Mesenteric fat pad (tissue), 1 donor: ENCODE data around the gene EPO. TPM values are rescaled to one million over a fixed set of nuclear protein-coding genes. Genes with fewer than 3 reads are reported as not detected.
"Not testable (repeated sequence)": the region's sequence is repeated elsewhere in the genome, so short reads cannot be mapped to it uniquely, and the experiment has no call there.

Source experiments
- DNase-seq: peaks from one replicate; pipeline ENCODE4 v3.0.0-alpha.2; 2020; ENCODE audit warnings: low spot score
- total RNA-seq: library from RNA; stranded (reverse); fragmentation: NEBNext Ultra II Directional; extraction: Animal tissue kit (Norgen Biotek cat#: 25700); gene quantifications from one replicate; pipeline ENCODE4 v1.2.1, GENCODE V29; 2021
- donor health status: DM: yes; HTN: yes; CAD: no.

Gene EPO
- total RNA-seq, 1 donor from 2014 or later, result not detected

- no peak for DNase-seq
These were observed 11.8 kb downstream of the EPO start for GRCh38 chr7:100731937-100732636.

DNA sequence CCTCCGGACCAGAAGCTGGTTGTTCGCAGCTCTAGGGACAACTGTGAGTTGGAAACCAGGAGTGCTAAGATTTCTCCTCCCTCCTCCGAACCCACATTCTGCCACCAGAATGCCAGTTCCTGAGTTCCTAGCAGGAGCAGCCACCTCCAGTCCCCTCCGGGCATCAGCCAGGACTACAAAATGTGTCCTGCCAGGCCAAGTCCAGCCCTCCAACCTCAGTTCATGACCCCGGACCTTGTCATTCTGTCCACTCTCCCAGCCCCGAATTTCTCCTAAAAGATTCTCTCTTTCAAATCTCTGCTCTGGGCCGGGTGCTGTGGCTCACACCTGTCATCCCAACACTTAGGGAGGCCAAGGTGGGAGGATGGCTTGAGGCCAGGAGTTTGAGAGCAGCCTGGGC is 15.5 kb downstream of the EPO start:
- no peak for DNase-seq

- no peak for DNase-seq
These were observed 16.4 kb downstream of the EPO start for GRCh38 chr7:100736671-100737070.

GRCh38 chr7:100739934-100740333 is 19.7 kb downstream of the EPO start:
- DNase-seq, result no peak

DNA sequence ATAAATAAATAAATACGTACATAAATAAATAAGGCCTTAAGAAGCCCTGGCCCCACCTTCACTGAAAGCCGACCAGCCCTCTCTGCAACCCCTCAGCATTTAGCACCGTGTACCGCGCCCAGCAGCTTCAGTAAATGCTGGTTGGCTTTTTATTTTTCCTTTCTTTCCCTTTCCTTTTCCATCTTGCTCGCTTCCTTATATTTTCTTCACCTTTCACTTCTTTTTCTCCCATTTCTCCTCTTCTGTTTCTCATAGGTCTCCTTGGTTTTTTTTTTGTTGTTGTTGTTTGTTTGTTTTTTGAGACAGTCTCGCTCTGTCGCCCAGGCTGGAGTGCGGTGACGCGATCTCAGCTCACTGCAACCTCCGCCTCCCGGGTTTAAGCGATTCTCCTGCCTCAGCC is 24.3 kb downstream of the EPO start:
- no peak for DNase-seq

- no peak for DNase-seq
These were observed 24.9 kb downstream of the EPO start for GRCh38 chr7:100745184-100745583.

DNA sequence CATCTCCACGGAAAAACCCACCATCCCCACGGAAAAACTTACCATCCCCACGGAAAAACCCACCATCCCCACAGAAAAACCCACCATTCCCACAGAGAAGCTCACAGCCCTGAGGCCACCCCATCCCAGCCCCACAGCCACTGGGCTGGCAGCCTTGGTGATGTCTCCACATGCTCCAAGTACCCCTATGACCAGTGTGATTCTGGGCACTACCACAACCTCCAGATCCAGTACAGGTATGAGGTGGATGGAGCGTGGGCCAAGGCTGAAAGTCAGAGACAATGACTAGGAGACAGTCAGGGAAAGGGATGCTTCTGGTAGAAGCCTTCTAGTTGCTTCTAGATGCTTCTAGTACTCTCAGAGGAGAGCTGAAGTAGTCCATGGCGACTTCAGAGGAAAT is 32.7 kb downstream of the EPO start:
- DNase-seq, result no peak

DNA sequence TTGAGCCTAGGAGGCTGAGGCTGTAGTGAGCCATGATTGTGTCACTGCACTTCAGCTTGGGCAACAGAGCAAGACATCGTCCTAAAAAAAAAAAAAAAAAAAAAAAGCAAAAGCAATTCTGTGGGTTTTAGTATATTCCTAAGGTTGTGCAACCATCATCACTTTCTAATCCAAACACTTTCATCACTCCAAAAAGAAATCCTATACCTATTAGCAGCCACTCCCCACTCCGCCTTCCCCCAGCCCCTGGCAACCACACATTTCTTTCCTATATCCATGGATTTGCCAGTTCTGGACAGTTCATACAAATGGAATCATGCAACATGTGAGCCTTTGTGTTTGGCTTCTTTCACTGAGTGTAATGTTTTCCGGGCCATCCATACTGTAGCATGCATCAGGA is 33.5 kb downstream of the EPO start:
- no peak for DNase-seq

GRCh38 chr7:100759357-100760171 is 39.3 kb downstream of the EPO start:
- no peak for DNase-seq

DNA sequence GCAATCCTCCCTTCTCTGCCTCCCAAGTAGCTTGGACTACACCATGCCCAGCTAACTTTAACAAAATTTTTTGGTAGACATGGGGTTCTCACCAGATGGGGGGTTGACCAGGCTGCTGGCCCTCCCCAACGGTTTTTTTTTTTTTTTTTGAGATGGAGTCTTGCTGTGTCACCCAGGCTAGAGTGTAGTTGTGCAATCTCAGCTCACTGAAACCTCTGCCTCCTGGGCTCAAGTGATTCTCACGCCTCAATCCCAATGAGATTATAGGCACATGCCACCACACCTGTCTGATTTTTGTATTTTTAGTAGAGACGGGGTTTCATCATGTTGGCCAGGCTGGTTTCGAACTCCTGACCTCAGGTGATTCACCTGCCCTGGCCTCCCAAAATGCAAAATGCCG is 42.6 kb downstream of the EPO start:
- DNase-seq, result not testable (repeated sequence)

- no peak for DNase-seq
These were observed 43.4 kb downstream of the EPO start for GRCh38 chr7:100763556-100764140.

- DNase-seq, result no peak
These were observed 44.6 kb downstream of the EPO start for GRCh38 chr7:100764841-100765240.

DNA sequence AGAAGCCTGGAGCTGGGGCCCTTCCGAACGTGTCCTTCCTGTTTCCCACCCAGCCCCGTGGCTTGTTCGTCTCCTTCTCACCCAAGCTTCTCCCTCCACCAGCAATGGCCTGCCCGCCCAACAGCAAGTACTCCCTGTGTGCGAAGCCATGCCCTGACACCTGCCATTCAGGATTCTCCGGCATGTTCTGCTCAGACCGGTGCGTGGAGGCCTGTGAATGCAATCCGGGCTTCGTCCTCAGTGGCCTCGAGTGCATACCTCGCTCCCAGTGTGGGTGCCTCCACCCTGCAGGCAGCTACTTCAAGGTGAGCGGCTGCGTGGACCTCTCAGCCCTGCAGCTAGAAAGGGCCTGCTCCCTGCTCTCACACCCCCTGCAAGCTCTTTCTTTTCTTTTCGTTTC is 45.0 kb downstream of the EPO start:
- DNase-seq, result no peak

GRCh38 chr7:100768784-100769183 is 48.5 kb downstream of the EPO start:
- DNase-seq, result no peak

Other genes starting within 250 kb of the EPO start
- 42.4 TPM for gene TSC22D4, start 241.3 kb upstream of the EPO start, total RNA-seq
- 1.2 TPM for gene NYAP1, start 236.5 kb upstream of the EPO start, total RNA-seq
- 14.1 TPM for gene AGFG2, start 181.3 kb upstream of the EPO start, total RNA-seq
- gene SAP25, start 146.6 kb upstream of the EPO start, total RNA-seq, result 2.3 TPM
- 41.8 TPM for gene LRCH4, start 134.3 kb upstream of the EPO start, total RNA-seq
- not detected for gene FBXO24, start 134.1 kb upstream of the EPO start, total RNA-seq
- gene PCOLCE, start 118.1 kb upstream of the EPO start, total RNA-seq, result 66.4 TPM
- gene MOSPD3, start 107.9 kb upstream of the EPO start, total RNA-seq, result 12.9 TPM
- 0.29 TPM for gene TFR2, start 78.9 kb upstream of the EPO start, total RNA-seq
- gene ACTL6B, start 64.0 kb upstream of the EPO start, total RNA-seq, result not detected
- 243 TPM for gene GNB2, start 46.7 kb upstream of the EPO start, total RNA-seq
- 31.9 TPM for gene GIGYF1, start 26.2 kb upstream of the EPO start, total RNA-seq
- gene POP7, start 14.3 kb upstream of the EPO start, total RNA-seq, result 25.9 TPM
- gene ZAN, start 13.1 kb downstream of the EPO start, total RNA-seq, result not detected
- 45.6 TPM for gene EPHB4, start 107.1 kb downstream of the EPO start, total RNA-seq
- 21.7 TPM for gene SLC12A9, start 132.2 kb downstream of the EPO start, total RNA-seq
- 71.0 TPM for gene TRIP6, start 146.9 kb downstream of the EPO start, total RNA-seq
- 135 TPM for gene SRRT, start 154.6 kb downstream of the EPO start, total RNA-seq
- gene UFSP1, start 169.2 kb downstream of the EPO start, total RNA-seq, result 5.1 TPM
- gene ACHE, start 175.4 kb downstream of the EPO start, total RNA-seq, result 1.9 TPM
- 1.3 TPM for gene MUC3A, start 229.1 kb downstream of the EPO start, total RNA-seq
- 0.32 TPM for gene MUC12, start 249.1 kb downstream of the EPO start, total RNA-seq